ENCODE measurements around the gene ZNF225.
"Not testable (repeated sequence)": the region's sequence is repeated elsewhere in the genome, so short reads cannot be mapped to it uniquely, and the experiment has no call there.

Gene ZNF225

GRCh38 chr19:44163789-44164188 lies 50.6 kb downstream of the ZNF225 start:
- no peak for DNase-seq (ENCODE audit: low read depth in 2 of 2)

DNA sequence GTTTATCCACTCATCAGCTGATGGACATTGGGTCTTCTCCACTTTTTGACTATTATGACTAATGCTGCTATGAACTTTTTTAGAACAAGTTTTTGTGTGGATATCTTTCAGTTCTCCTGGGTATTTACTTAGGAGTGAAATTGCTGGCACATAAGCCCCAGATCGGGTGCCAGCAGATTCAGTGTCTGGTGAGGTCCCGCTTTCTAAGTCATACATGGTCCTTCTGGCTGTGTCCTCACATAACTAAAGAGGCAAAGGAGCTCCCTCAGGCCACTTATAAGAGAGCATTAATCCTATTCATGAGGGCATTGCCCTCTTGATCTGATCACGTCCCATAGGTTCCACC lies 51.1 kb downstream of the ZNF225 start:
- no peak for DNase-seq (ENCODE audit: low read depth in 2 of 2)

- DNase-seq (ENCODE audit: low read depth in 2 of 2) = peak; percentile 37 to 49
Measured at GRCh38 chr19:44164673-44165512, 51.7 kb downstream of the ZNF225 start, which contains the start of gene ZNF226. TSS of gene ZNF226 (plus strand) at chr19:44165100. CDS start at chr19:44170081, 4,981 bp downstream.

GRCh38 chr19:44170660-44171059 lies 57.5 kb downstream of the ZNF225 start:
- not testable (repeated sequence) for DNase-seq (ENCODE audit: low read depth in 2 of 2)

- no peak for DNase-seq (ENCODE audit: low read depth in 2 of 2)
Measured at GRCh38 chr19:44176590-44176989, 63.4 kb downstream of the ZNF225 start.

DNA sequence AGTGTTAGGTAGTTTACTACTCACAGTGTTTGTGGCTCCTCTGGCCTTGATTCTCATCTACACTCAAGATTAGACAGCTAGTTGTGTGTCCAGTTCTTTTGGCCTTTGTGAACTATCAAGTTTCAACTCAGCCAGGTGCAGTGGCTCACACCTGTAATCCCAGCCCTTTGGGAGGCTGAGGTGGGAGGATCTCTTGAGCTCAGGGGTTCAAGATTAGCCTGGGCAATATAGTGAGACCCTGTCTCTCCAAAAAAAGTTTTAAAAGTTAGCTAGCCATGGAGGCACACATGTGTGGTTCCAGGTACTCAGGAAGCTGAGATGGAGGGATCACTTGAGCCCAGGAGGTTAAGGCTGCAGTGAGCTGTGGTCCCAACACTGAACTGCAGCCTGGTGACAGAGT lies 67.8 kb downstream of the ZNF225 start:
- no peak for DNase-seq (ENCODE audit: low read depth in 2 of 2)

- no peak for DNase-seq (ENCODE audit: low read depth in 2 of 2)
Measured at GRCh38 chr19:44182145-44182544, 68.9 kb downstream of the ZNF225 start.
